GM12864 (cell line): ENCODE measurements around the gene OR5H14.
"Not testable (repeated sequence)": the region's sequence is repeated elsewhere in the genome, so short reads cannot be mapped to it uniquely, and the experiment has no call there.

Experiments used
- DNase-seq: peaks from one replicate; pipeline ENCODE4 v3.0.0-alpha.2; 2011; ENCODE audit warnings: low read depth
- H3K4me3 ChIP-seq: 2 replicates; pipeline ENCODE4 v1.5.1; 2011; ENCODE audit warnings: mild to moderate bottlenecking, low read depth, low read length, control low read depth
- CTCF ChIP-seq: IDR thresholded peaks from 2 replicates; pipeline ENCODE4 v1.5.1; 2011; ENCODE audit warnings: low read depth, mild to moderate bottlenecking, moderate library complexity, low read length, control low read depth, inconsistent platforms; ENCODE audit errors: missing control alignments

OR5H14 gene

DNA sequence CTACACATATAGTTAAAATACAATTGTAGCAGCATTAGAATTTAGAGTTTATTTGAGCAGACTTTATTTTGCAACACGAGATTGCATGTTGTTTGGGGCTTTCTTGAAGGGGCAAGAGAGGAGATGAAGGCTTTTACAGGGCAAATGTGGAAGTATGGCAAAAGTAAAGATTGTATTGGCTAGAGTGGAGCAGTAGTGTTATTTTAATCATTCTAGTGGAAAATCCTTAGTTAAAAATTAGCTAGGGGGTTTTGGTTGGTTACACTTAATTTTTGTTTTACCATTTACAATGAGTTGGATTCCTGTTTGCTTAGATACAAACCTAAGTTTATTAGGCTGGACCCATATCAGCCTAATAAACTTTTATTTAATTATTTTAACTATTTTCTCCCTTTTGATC is 23.8 kb downstream of the OR5H14 start:
- DNase-seq, result no peak
- no peak overlapping the region for H3K4me3 ChIP-seq
- no peak for TF ChIP-seq CTCF

- H3K4me3 ChIP-seq, result no peak overlapping the region
- DNase-seq, result no peak
- no peak for TF ChIP-seq CTCF
Measured at GRCh38 chr3:98172621-98173020, 25.3 kb downstream of the OR5H14 start.

GRCh38 chr3:98180319-98180890 is 33.1 kb downstream of the OR5H14 start:
- H3K4me3 ChIP-seq, result no peak overlapping the region
- DNase-seq, result no peak
- no peak for TF ChIP-seq CTCF

GRCh38 chr3:98182196-98182595 is 34.9 kb downstream of the OR5H14 start:
- no peak overlapping the region for H3K4me3 ChIP-seq
- TF ChIP-seq CTCF, result no peak
- no peak for DNase-seq

- no peak for DNase-seq
- H3K4me3 ChIP-seq, result no peak overlapping the region
- TF ChIP-seq CTCF, result no peak
Measured at GRCh38 chr3:98185180-98185579, 37.9 kb downstream of the OR5H14 start.

DNA sequence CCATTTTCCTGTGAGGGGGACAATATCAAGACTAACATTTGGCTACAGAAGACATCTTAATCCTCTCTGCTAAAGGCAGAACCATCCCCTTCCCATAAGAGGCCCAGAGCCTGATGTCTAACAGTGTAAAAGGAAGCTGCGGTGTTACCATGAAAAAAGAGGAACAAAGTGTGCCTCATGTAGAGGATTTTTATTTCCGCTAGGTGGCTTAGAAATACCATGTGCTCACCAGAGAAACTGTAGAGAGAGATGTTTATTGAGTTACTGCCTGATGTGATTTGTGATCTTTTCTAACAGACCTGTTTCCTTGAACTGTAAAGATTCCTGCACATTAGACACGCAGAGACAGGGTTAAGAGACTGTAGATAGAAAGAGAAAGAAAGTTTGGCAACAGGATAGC is 41.3 kb downstream of the OR5H14 start:
- no peak overlapping the region for H3K4me3 ChIP-seq
- peak; percentile 18 for DNase-seq
- TF ChIP-seq CTCF, result peak; percentile 55

- not testable (repeated sequence) for H3K4me3 ChIP-seq, DNase-seq
Measured at GRCh38 chr3:98190911-98191310, 43.6 kb downstream of the OR5H14 start.

- H3K4me3 ChIP-seq, DNase-seq: not testable (repeated sequence)
Measured at GRCh38 chr3:98196293-98196692, 49.0 kb downstream of the OR5H14 start.
